ENCODE results near the gene SLC8A1.
A peak's percentile ranks its signal among the peaks of the same experiment; 100 is the strongest.

SLC8A1 gene

GRCh38 chr2:40419364-40419762 lies 32.5 kb downstream of the SLC8A1 start:
- DNase-seq, result no peak

GRCh38 chr2:40418614-40419363 lies 33.1 kb downstream of the SLC8A1 start:
- no peak for DNase-seq

- no peak for DNase-seq
These were observed 35.4 kb downstream of the SLC8A1 start for GRCh38 chr2:40416486-40416885.

GRCh38 chr2:40415391-40415790 lies 36.5 kb downstream of the SLC8A1 start:
- DNase-seq, result no peak

- no peak for DNase-seq
These were observed 39.4 kb downstream of the SLC8A1 start for GRCh38 chr2:40412456-40412855.

GRCh38 chr2:40410695-40411094 lies 41.2 kb downstream of the SLC8A1 start:
- DNase-seq, result no peak

GRCh38 chr2:40409734-40410133 lies 42.2 kb downstream of the SLC8A1 start:
- no peak for DNase-seq

- no peak for DNase-seq
These were observed 45.2 kb downstream of the SLC8A1 start for GRCh38 chr2:40406485-40407289.

- DNase-seq, result no peak
These were observed 46.4 kb downstream of the SLC8A1 start for GRCh38 chr2:40405465-40405864.

- no peak for DNase-seq
These were observed 47.4 kb downstream of the SLC8A1 start for GRCh38 chr2:40404517-40404916.

- DNase-seq, result no peak
These were observed 48.6 kb downstream of the SLC8A1 start for GRCh38 chr2:40403233-40403836.

GRCh38 chr2:40401896-40402295 lies 50.0 kb downstream of the SLC8A1 start:
- no peak for DNase-seq

GRCh38 chr2:40400336-40400953 lies 51.4 kb downstream of the SLC8A1 start:
- no peak for DNase-seq

GRCh38 chr2:40397765-40398164 lies 54.1 kb downstream of the SLC8A1 start:
- DNase-seq, result no peak

- DNase-seq, result no peak
These were observed 55.8 kb downstream of the SLC8A1 start for GRCh38 chr2:40396124-40396523.

GRCh38 chr2:40395169-40396073 lies 56.5 kb downstream of the SLC8A1 start:
- DNase-seq, result no peak

GRCh38 chr2:40394597-40394996 lies 57.3 kb downstream of the SLC8A1 start:
- no peak for DNase-seq

- DNase-seq, result no peak
These were observed 57.9 kb downstream of the SLC8A1 start for GRCh38 chr2:40394031-40394430.

GRCh38 chr2:40388161-40388560 lies 63.7 kb downstream of the SLC8A1 start:
- DNase-seq, result no peak

- no peak for DNase-seq
These were observed 65.7 kb downstream of the SLC8A1 start for GRCh38 chr2:40386177-40386576.

GRCh38 chr2:40384714-40385113 lies 67.2 kb downstream of the SLC8A1 start:
- DNase-seq, result peak; percentile 2

- DNase-seq, result no peak
These were observed 67.7 kb downstream of the SLC8A1 start for GRCh38 chr2:40384233-40384632.

All from CD4-positive, alpha-beta T cell treated with Interleukin-4 for 4 hours (primary cell).